ENCODE data around the gene C5. TPM values are rescaled to one million over a fixed set of nuclear protein-coding genes. Genes with fewer than 3 reads are reported as not detected.
"Not testable (repeated sequence)": the region's sequence is repeated elsewhere in the genome, so short reads cannot be mapped to it uniquely, and the experiment has no call there.

C5 gene
- total RNA-seq, 1 experiment from 2014 or later, result 0.74 TPM

DNA sequence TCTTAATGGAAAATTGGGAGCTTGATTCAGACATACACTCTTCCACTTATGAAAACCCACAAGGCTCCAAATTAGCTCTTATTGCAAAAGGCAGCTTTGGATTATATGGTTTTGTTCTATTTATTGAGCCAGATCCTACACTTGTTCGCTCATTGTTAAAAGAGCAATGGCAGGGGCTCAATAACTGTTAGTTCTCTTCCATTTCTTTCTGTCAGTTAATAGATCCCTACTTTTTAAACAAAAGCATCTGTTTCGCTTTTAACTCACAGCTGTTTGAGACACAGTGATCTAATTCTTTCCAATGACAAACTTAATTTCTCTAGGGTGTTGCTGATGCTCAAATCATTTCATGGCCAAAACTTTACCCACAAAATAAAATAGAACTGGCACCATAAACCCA lies 11.7 kb downstream of the C5 start:
- no peak overlapping the region for H2BK20ac ChIP-seq (ENCODE audit: low read depth, low read length, poor library complexity, severe bottlenecking)
- H3K27me3 ChIP-seq (ENCODE audit: insufficient read depth, low read length), result no peaks in the 10 kb centered on the region
- H2BK5ac ChIP-seq (ENCODE audit: insufficient read length, low read length), result no peak overlapping the region
- H4K91ac ChIP-seq (ENCODE audit: insufficient read length, low read depth, low read length), result no peak overlapping the region
- no peak overlapping the region for H3K56ac ChIP-seq (ENCODE audit: insufficient read length, low read depth, low read length)
- H2BK120ac ChIP-seq (ENCODE audit: low read depth, low read length, poor library complexity, severe bottlenecking), result no peak overlapping the region
- H2AK5ac ChIP-seq (ENCODE audit: insufficient read length, low read length), result no peak overlapping the region
- H3K4me3 Mint-ChIP-seq, result no peak overlapping the region
- no peaks in the 10 kb centered on the region for H3K36me3 Mint-ChIP-seq (ENCODE audit: insufficient read depth in 1 of 3, low read depth in 3 of 3)
- no peak overlapping the region for H3K27ac Mint-ChIP-seq
- H3K27ac ChIP-seq (ENCODE audit: insufficient read length, low read depth, low read length), result no peak overlapping the region
- no peak overlapping the region for H3K9ac ChIP-seq (ENCODE audit: extremely low read depth, insufficient read length, low read length)
- H4K8ac ChIP-seq (replicated peaks; ENCODE audit: insufficient read length, low read depth, low read length), result no peak overlapping the region
- H3K4ac ChIP-seq (ENCODE audit: low read depth, low read length), result no peak overlapping the region
- no peaks in the 10 kb centered on the region for H3K4me1 Mint-ChIP-seq
- no peaks in the 10 kb centered on the region for H3K9me3 Mint-ChIP-seq
- H3K23me2 ChIP-seq (ENCODE audit: insufficient read length, low read depth, low read length, poor library complexity, severe bottlenecking), result no peaks in the 10 kb centered on the region
- no peak for DNase-seq
- H3K27me3 Mint-ChIP-seq (ENCODE audit: low read depth), result peaks cover 6% of the 10 kb centered on the region
- H3K4me1 ChIP-seq (ENCODE audit: insufficient read depth, low read length), result no peaks in the 10 kb centered on the region
- H3K23ac ChIP-seq (ENCODE audit: insufficient read length, low read depth, low read length), result no peak overlapping the region
- H3K9me3 ChIP-seq (ENCODE audit: control insufficient read depth, low read depth, low read length), result no peaks in the 10 kb centered on the region
- H4K20me1 ChIP-seq (ENCODE audit: control insufficient read depth, insufficient read depth, insufficient read length), result no peaks in the 10 kb centered on the region
- H2AFZ ChIP-seq (ENCODE audit: low read length), result no peak overlapping the region
- no peak overlapping the region for H3K14ac ChIP-seq (ENCODE audit: insufficient read depth, low read length)
- no peak overlapping the region for H3T11ph ChIP-seq (ENCODE audit: low read length)
- H2BK15ac ChIP-seq (ENCODE audit: low read depth, low read length), result no peak overlapping the region
- H3K4me2 ChIP-seq (ENCODE audit: insufficient read depth, insufficient read length, low read length), result no peak overlapping the region
- no peak overlapping the region for H4K5ac ChIP-seq (ENCODE audit: insufficient read length, low read depth, low read length)
- no peak for TF ChIP-seq CTCF (conservative IDR thresholded peaks at IDR 0.05)
- H3K79me2 ChIP-seq (ENCODE audit: insufficient read depth, low read length), result no peaks in the 10 kb centered on the region
- H3K18ac ChIP-seq (ENCODE audit: insufficient read length, low read depth, low read length), result no peak overlapping the region
- no peak overlapping the region for H2BK12ac ChIP-seq (ENCODE audit: insufficient read length, low read depth, low read length)
- H3K79me1 ChIP-seq (ENCODE audit: insufficient read depth, low read depth, low read length, poor library complexity, severe bottlenecking), result no peaks in the 10 kb centered on the region
- WGBS (ENCODE audit: extremely low coverage, insufficient read length, low lambda C conversion rate), result no CpG with 5 or more reads among the region's 2 CpGs

DNA sequence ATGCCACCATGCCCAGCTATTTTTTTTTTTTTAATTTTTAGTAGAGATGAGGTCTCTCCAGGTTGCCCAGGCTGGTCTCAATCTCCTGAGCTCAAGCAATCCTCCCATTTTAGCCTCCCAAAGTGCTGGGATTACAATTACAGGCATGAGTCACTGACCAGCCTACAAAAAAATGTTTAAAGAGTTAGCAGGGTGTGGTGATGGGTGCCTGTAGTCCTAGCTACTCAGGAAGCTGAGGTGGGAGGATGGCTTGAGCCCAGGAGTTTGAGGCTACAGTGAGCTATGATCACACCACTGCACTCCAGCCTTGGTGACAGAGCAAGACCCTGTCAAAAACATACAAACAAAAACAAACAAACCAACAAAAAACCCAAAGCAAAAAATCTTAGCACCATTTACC lies 14.4 kb downstream of the C5 start:
- not testable (repeated sequence) for H2BK20ac ChIP-seq (ENCODE audit: low read depth, low read length, poor library complexity, severe bottlenecking); H3K4me1 ChIP-seq (ENCODE audit: insufficient read depth, low read length); H3K18ac ChIP-seq (ENCODE audit: insufficient read length, low read depth, low read length); H3K56ac ChIP-seq (ENCODE audit: insufficient read length, low read depth, low read length); H4K91ac ChIP-seq (ENCODE audit: insufficient read length, low read depth, low read length); H4K5ac ChIP-seq (ENCODE audit: insufficient read length, low read depth, low read length); H3K27me3 ChIP-seq (ENCODE audit: insufficient read depth, low read length); H2BK120ac ChIP-seq (ENCODE audit: low read depth, low read length, poor library complexity, severe bottlenecking); H3K27ac ChIP-seq (ENCODE audit: insufficient read length, low read depth, low read length); H2BK15ac ChIP-seq (ENCODE audit: low read depth, low read length); H3K4ac ChIP-seq (ENCODE audit: low read depth, low read length); H3K9ac ChIP-seq (ENCODE audit: extremely low read depth, insufficient read length, low read length); H3K23ac ChIP-seq (ENCODE audit: insufficient read length, low read depth, low read length); H3K79me2 ChIP-seq (ENCODE audit: insufficient read depth, low read length); H3K79me1 ChIP-seq (ENCODE audit: insufficient read depth, low read depth, low read length, poor library complexity, severe bottlenecking); H3K4me2 ChIP-seq (ENCODE audit: insufficient read depth, insufficient read length, low read length); H3K36me3 Mint-ChIP-seq (ENCODE audit: insufficient read depth in 1 of 3, low read depth in 3 of 3); H2AFZ ChIP-seq (ENCODE audit: low read length); H3T11ph ChIP-seq (ENCODE audit: low read length); H4K8ac ChIP-seq (replicated peaks; ENCODE audit: insufficient read length, low read depth, low read length); H3K27ac Mint-ChIP-seq; H3K4me3 Mint-ChIP-seq; H4K20me1 ChIP-seq (ENCODE audit: control insufficient read depth, insufficient read depth, insufficient read length); H2BK5ac ChIP-seq (ENCODE audit: insufficient read length, low read length); H3K14ac ChIP-seq (ENCODE audit: insufficient read depth, low read length); H3K4me1 Mint-ChIP-seq; H3K23me2 ChIP-seq (ENCODE audit: insufficient read length, low read depth, low read length, poor library complexity, severe bottlenecking); H3K27me3 Mint-ChIP-seq (ENCODE audit: low read depth); H2AK5ac ChIP-seq (ENCODE audit: insufficient read length, low read length); H3K9me3 ChIP-seq (ENCODE audit: control insufficient read depth, low read depth, low read length); H3K9me3 Mint-ChIP-seq; DNase-seq; H2BK12ac ChIP-seq (ENCODE audit: insufficient read length, low read depth, low read length)

Data from H9 (cell line).